ENCODE data around the gene SPEF2.

SPEF2 gene

DNA sequence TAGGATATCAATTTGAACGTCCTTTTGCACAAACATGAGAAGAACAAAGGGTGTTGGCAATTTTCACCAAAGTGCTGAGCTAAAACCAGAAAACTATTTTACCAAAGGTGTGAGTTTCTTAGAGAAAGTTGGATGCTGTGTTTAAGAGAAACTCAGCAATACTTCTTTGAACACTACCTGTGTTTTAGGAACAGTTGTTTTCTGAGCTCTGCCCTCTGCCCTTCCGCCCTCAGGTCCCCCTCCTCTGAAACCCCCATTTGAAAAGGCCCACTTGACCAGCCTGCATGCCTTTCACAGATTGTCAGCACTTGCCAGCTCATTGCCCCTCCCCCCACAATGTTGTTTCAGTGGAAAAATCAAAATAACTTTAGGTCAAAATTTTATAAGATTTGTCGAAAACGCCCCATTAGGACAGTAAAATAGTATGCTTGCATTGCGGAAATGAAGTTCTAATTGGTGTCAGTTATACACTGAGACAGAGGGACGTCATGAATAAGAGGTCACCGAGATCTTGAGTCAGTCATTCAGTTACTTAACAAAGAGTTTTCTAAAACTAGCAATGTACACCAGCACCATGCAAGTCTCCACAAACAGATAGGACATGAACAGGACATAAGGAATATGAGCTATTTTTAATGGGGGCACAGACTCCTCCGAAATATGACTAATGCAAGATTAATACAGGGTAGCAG, 177.2 kb downstream of the SPEF2 start:
- CTCF ChIA-PET: interaction anchor here (1.5 to 2.2 kb wide), 3 partner anchors 17 to 132 kb away, joined by 3 to 9 read pairs (median 7); no protein-coding TSS in a partner anchor
- TF ChIP-seq ZNF768 (tag by site-specific recombination; IDR thresholded peaks at IDR 0.05): no peak
- TF ChIP-seq, protein P1, sequence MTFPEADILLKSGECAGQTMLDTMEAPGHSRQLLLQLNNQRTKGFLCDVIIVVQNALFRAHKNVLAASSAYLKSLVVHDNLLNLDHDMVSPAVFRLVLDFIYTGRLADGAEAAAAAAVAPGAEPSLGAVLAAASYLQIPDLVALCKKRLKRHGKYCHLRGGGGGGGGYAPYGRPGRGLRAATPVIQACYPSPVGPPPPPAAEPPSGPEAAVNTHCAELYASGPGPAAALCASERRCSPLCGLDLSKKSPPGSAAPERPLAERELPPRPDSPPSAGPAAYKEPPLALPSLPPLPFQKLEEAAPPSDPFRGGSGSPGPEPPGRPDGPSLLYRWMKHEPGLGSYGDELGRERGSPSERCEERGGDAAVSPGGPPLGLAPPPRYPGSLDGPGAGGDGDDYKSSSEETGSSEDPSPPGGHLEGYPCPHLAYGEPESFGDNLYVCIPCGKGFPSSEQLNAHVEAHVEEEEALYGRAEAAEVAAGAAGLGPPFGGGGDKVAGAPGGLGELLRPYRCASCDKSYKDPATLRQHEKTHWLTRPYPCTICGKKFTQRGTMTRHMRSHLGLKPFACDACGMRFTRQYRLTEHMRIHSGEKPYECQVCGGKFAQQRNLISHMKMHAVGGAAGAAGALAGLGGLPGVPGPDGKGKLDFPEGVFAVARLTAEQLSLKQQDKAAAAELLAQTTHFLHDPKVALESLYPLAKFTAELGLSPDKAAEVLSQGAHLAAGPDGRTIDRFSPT (tag by site-specific recombination; IDR thresholded peaks at IDR 0.05): no peak
- TF ChIP-seq ZIC2 (tag by site-specific recombination; IDR thresholded peaks at IDR 0.05): no peak
- TF ChIP-seq, protein P2, sequence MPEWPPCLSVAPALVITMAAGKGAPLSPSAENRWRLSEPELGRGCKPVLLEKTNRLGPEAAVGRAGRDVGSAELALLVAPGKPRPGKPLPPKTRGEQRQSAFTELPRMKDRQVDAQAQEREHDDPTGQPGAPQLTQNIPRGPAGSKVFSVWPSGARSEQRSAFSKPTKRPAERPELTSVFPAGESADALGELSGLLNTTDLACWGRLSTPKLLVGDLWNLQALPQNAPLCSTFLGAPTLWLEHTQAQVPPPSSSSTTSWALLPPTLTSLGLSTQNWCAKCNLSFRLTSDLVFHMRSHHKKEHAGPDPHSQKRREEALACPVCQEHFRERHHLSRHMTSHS (tag by site-specific recombination; IDR thresholded peaks at IDR 0.05): no peak
- no peak for TF ChIP-seq FEZF1 (tag by site-specific recombination; IDR thresholded peaks at IDR 0.05)
- no peak for TF ChIP-seq ZNF785 (tag by site-specific recombination; IDR thresholded peaks at IDR 0.05)
- no peak for TF ChIP-seq ZNF214 (tag by site-specific recombination; IDR thresholded peaks at IDR 0.05; ENCODE audit: borderline replicate concordance)
- no peak for TF ChIP-seq ZNF600 (tag by site-specific recombination; IDR thresholded peaks at IDR 0.05)
- no peak for TF ChIP-seq ZNF629 (tag by site-specific recombination; IDR thresholded peaks at IDR 0.05)
- TF ChIP-seq OSR2 (tag by site-specific recombination; IDR thresholded peaks at IDR 0.05): no peak
- TF ChIP-seq ZNF10 (tag by site-specific recombination; IDR thresholded peaks at IDR 0.05): no peak
- POLR2A ChIA-PET: no interaction called here
- H3K36me3 ChIP-seq (ENCODE audit: control insufficient read depth in 2 of 2, insufficient read depth in 1 of 2, low read length in 2 of 2): no peaks in the 10 kb centered on the region
- H3K4me3 ChIP-seq (ENCODE audit: low read depth, low read length): no peak overlapping the region
- H3K27ac ChIP-seq (ENCODE audit: extremely low read depth, low read depth, low read length): no peak overlapping the region
- H3K4me1 ChIP-seq (ENCODE audit: control insufficient read depth, insufficient read depth, low read length): no peaks in the 10 kb centered on the region
- no peaks in the 10 kb centered on the region for H3K9me3 ChIP-seq (ENCODE audit: control insufficient read depth, insufficient read depth, low read depth, low read length)

DNA sequence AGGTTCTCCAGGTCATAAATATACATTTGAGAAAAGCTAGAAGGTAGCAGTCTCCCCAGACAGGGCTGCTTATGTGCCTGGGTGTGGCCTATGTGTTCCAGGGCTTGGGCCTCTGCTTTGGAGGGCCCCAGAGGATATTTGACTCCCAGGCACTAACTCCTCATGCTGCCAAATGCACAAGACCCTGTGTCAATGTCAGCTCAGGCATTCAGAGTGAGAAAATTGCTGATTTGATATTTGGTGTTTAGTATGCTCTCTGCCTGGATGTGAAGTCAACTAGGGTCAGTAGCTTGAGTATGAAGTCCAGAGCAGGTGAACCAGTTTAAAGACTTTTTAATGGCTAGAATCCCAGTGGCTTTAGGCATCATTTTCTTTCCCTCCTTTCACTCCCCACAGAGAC, 181.5 kb downstream of the SPEF2 start:
- Histone ChIP-seq H3K36me3 (ENCODE audit: control insufficient read depth in 2 of 2, insufficient read depth in 1 of 2, low read length in 2 of 2) (no peaks in the 10 kb centered on the region), H3K27ac (ENCODE audit: extremely low read depth, low read depth, low read length) (no peak overlapping the region), H3K4me3 (ENCODE audit: low read depth, low read length) (no peak overlapping the region), H3K4me1 (ENCODE audit: control insufficient read depth, insufficient read depth, low read length) (no peaks in the 10 kb centered on the region), H3K9me3 (ENCODE audit: control insufficient read depth, insufficient read depth, low read depth, low read length) (no peaks in the 10 kb centered on the region)
- CTCF ChIA-PET: interaction anchor here (0.6 to 1.6 kb wide), 4 partner anchors 16 to 274 kb away, joined by 3 to 7 read pairs (median 3); no protein-coding TSS in a partner anchor
- POLR2A ChIA-PET: no interaction called here
- TF ChIP-seq, protein P1 (tag by site-specific recombination; IDR thresholded peaks at IDR 0.05): no peak
- TF ChIP-seq ZFP41 (tag by site-specific recombination; IDR thresholded peaks at IDR 0.05; ENCODE audit: borderline replicate concordance) (no peak), ZNF112 (tag by site-specific recombination; IDR thresholded peaks at IDR 0.05) (no peak), ZNF48 (tag by site-specific recombination; IDR thresholded peaks at IDR 0.05) (no peak), ZNF292 (tag by site-specific recombination; IDR thresholded peaks at IDR 0.05; ENCODE audit: borderline replicate concordance, low read depth) (no peak), KLF16 (tag by site-specific recombination; IDR thresholded peaks at IDR 0.05) (no peak), SP2 (tag by site-specific recombination; IDR thresholded peaks at IDR 0.05) (no peak), ZNF621 (tag by site-specific recombination; IDR thresholded peaks at IDR 0.05) (no peak), ZNF514 (tag by site-specific recombination; IDR thresholded peaks at IDR 0.05) (no peak), ZNF629 (tag by site-specific recombination; IDR thresholded peaks at IDR 0.05) (no peak), ZNF654 (tag by site-specific recombination; IDR thresholded peaks at IDR 0.05; ENCODE audit: low read depth) (no peak), ZNF626 (tag by site-specific recombination; IDR thresholded peaks at IDR 0.05) (no peak), ZNF121 (tag by site-specific recombination; IDR thresholded peaks at IDR 0.05) (no peak)
- TF ChIP-seq, protein P3, sequence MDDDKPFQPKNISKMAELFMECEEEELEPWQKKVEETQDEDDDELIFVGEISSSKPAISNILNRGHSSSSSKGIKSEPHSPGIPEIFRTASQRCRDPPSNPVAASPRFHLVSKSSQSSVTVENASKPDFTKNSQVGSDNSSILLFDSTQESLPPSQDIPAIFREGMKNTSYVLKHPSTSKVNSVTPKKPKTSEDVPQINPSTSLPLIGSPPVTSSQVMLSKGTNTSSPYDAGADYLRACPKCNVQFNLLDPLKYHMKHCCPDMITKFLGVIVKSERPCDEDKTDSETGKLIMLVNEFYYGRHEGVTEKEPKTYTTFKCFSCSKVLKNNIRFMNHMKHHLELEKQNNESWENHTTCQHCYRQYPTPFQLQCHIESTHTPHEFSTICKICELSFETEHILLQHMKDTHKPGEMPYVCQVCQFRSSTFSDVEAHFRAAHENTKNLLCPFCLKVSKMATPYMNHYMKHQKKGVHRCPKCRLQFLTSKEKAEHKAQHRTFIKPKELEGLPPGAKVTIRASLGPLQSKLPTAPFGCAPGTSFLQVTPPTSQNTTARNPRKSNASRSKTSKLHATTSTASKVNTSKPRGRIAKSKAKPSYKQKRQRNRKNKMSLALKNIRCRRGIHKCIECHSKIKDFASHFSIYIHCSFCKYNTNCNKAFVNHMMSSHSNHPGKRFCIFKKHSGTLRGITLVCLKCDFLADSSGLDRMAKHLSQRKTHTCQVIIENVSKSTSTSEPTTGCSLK (tag by site-specific recombination; IDR thresholded peaks at IDR 0.05): no peak
- TF ChIP-seq, protein P4, sequence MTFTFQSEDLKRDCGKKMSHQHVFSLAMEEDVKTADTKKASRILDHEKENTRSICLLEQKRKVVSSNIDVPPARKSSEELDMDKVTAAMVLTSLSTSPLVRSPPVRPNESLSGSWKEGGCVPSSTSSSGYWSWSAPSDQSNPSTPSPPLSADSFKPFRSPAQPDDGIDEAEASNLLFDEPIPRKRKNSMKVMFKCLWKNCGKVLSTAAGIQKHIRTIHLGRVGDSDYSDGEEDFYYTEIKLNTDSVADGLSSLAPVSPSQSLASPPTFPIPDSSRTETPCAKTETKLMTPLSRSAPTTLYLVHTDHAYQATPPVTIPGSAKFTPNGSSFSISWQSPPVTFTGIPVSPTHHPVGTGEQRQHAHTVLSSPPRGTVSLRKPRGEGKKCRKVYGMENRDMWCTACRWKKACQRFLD (tag by site-specific recombination; IDR thresholded peaks at IDR 0.05): no peak
- TF ChIP-seq, protein P5, sequence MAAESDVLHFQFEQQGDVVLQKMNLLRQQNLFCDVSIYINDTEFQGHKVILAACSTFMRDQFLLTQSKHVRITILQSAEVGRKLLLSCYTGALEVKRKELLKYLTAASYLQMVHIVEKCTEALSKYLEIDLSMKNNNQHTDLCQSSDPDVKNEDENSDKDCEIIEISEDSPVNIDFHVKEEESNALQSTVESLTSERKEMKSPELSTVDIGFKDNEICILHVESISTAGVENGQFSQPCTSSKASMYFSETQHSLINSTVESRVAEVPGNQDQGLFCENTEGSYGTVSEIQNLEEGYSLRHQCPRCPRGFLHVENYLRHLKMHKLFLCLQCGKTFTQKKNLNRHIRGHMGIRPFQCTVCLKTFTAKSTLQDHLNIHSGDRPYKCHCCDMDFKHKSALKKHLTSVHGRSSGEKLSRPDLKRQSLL (tag by site-specific recombination; IDR thresholded peaks at IDR 0.05): no peak

Measured in HEK293 (cell line).